Activated CD4-positive, alpha-beta T cell treated with anti-CD3 and anti-CD28 coated beads, Interleukin-2, amount 50 U/mL, for 48 hours (primary cell): ENCODE measurements around the gene CBL.
A peak's percentile ranks its signal among the peaks of the same experiment; 100 is the strongest.

Experiments used
- DNase-seq, 2 experiments: peaks; one replicate each; pipeline ENCODE4 v3.0.0-alpha.2; 2020

Gene CBL

GRCh38 chr11:119335091-119335654 lies 129.0 kb downstream of the CBL start:
- DNase-seq: no peak

- no peak for DNase-seq
Observed at GRCh38 chr11:119335655-119336543, 129.8 kb downstream of the CBL start.

- no peak for DNase-seq
Observed at GRCh38 chr11:119336744-119337469, 130.8 kb downstream of the CBL start.

- no peak for DNase-seq
Observed at GRCh38 chr11:119337581-119338317, 131.6 kb downstream of the CBL start.

- peak; percentile 70 to 79 for DNase-seq
Observed at GRCh38 chr11:119338318-119338890, 132.3 kb downstream of the CBL start.

- no peak for DNase-seq
Observed at GRCh38 chr11:119338965-119339588, 132.9 kb downstream of the CBL start.

- peak in 1 of 2 experiments; percentile 55 for DNase-seq
Observed at GRCh38 chr11:119339589-119340334, 133.6 kb downstream of the CBL start.

- DNase-seq: no peak
Observed at GRCh38 chr11:119340335-119341221, 134.4 kb downstream of the CBL start, which contains the start of gene C1QTNF5. Gene C1QTNF5 (minus strand): TSS chr11:119340883. CDS start chr11:119340397, 486 bp downstream.

- DNase-seq: no peak
Observed at GRCh38 chr11:119341222-119342022, 135.3 kb downstream of the CBL start.

- no peak for DNase-seq
Observed at GRCh38 chr11:119342023-119342300, 135.8 kb downstream of the CBL start.

GRCh38 chr11:119342362-119343130 lies 136.4 kb downstream of the CBL start:
- no peak for DNase-seq

- no peak for DNase-seq
Observed at GRCh38 chr11:119343726-119344125, 137.6 kb downstream of the CBL start.

GRCh38 chr11:119344291-119345010 lies 138.3 kb downstream of the CBL start:
- no peak for DNase-seq

- no peak for DNase-seq
Observed at GRCh38 chr11:119345685-119346084, 139.5 kb downstream of the CBL start.

- DNase-seq: no peak
Observed at GRCh38 chr11:119346605-119347004, 140.5 kb downstream of the CBL start, which contains the start of gene MFRP. Gene MFRP (minus strand): TSS chr11:119346705. CDS start chr11:119346513, 192 bp downstream.

GRCh38 chr11:119347242-119347641 lies 141.1 kb downstream of the CBL start:
- no peak for DNase-seq

- DNase-seq: no peak
Observed at GRCh38 chr11:119347940-119348605, 141.9 kb downstream of the CBL start.
